Activated naive CD8-positive, alpha-beta T cell treated with anti-CD3 and anti-CD28 coated beads for 36 hours (primary cell): ENCODE data around the gene SI. TPM values are rescaled to one million over a fixed set of nuclear protein-coding genes. Genes with fewer than 3 reads are reported as not detected.
"Not testable (repeated sequence)": the region's sequence is repeated elsewhere in the genome, so short reads cannot be mapped to it uniquely, and the experiment has no call there.

Experiments
- DNase-seq: peaks from one replicate; pipeline ENCODE4 v3.0.0; 2021
- H3K27ac Mint-ChIP-seq: one replicate; pipeline ENCODE4 v1.8.0; 2022; ENCODE audit warnings: mild to moderate bottlenecking, moderate library complexity, mixed read lengths
- H3K27me3 Mint-ChIP-seq: one replicate; pipeline ENCODE4 v1.8.0; 2022; ENCODE audit warnings: mild to moderate bottlenecking, mixed read lengths
- H3K36me3 Mint-ChIP-seq: one replicate; pipeline ENCODE4 v1.8.0; 2021; ENCODE audit warnings: mild to moderate bottlenecking, mixed read lengths
- H3K4me1 Mint-ChIP-seq: one replicate; pipeline ENCODE4 v1.8.0; 2021; ENCODE audit warnings: mixed read lengths
- H3K4me3 Mint-ChIP-seq: one replicate; pipeline ENCODE4 v1.8.0; 2022; ENCODE audit warnings: mild to moderate bottlenecking, moderate library complexity, mixed read lengths
- H3K9me3 Mint-ChIP-seq: one replicate; pipeline ENCODE4 v1.8.0; 2022; ENCODE audit warnings: mixed read lengths
- total RNA-seq, 2 experiments: library from RNA; stranded (reverse); gene quantifications; one replicate each; pipeline ENCODE4 v1.2.3, GENCODE V29; 2021

SI gene
- not detected for total RNA-seq

GRCh38 chr3:165078293-165078692 lies at the start of gene SI:
Gene SI, minus strand, starts transcription at chr3:165078496. Its CDS starts 2,484 bp downstream, at chr3:165076012.
- Mint-ChIP-seq H3K4me3 (no peak within 1 kb of the TSS), H3K9me3 (no peaks in the 10 kb centered on the region), H3K4me1 (no peaks in the 10 kb centered on the region), H3K36me3 (no peaks in the 10 kb centered on the region), H3K27ac (no peak within 1 kb of the TSS), H3K27me3 (no peaks in the 10 kb centered on the region)
- no peak for DNase-seq

GRCh38 chr3:165125836-165126235 lies 47.5 kb upstream of the SI start:
- no peaks in the 10 kb centered on the region for H3K36me3 Mint-ChIP-seq
- no peaks in the 10 kb centered on the region for H3K27me3 Mint-ChIP-seq
- H3K4me3 Mint-ChIP-seq, result no peak overlapping the region
- H3K4me1 Mint-ChIP-seq, result no peaks in the 10 kb centered on the region
- DNase-seq, result no peak
- no peak overlapping the region for H3K27ac Mint-ChIP-seq
- H3K9me3 Mint-ChIP-seq, result peaks cover 3% of the 10 kb centered on the region

GRCh38 chr3:165111401-165111800 lies 33.1 kb upstream of the SI start:
- no peaks in the 10 kb centered on the region for H3K36me3 Mint-ChIP-seq
- DNase-seq, result no peak
- H3K9me3 Mint-ChIP-seq, result no peaks in the 10 kb centered on the region
- no peak overlapping the region for H3K4me3 Mint-ChIP-seq
- no peaks in the 10 kb centered on the region for H3K27me3 Mint-ChIP-seq
- H3K4me1 Mint-ChIP-seq, result no peaks in the 10 kb centered on the region
- no peak overlapping the region for H3K27ac Mint-ChIP-seq

- H3K36me3 Mint-ChIP-seq, result no peaks in the 10 kb centered on the region
Observed at GRCh38 chr3:165103616-165104015, 25.3 kb upstream of the SI start.

GRCh38 chr3:165082650-165083049 lies 4.4 kb upstream of the SI start:
- Mint-ChIP-seq H3K4me3 (no peak overlapping the region), H3K27ac (no peak overlapping the region)

More at GRCh38 chr3:165103616-165104015, 25.3 kb upstream of the SI start:
- Mint-ChIP-seq H3K27ac (no peak overlapping the region), H3K4me1 (no peaks in the 10 kb centered on the region), H3K9me3 (peaks cover 2% of the 10 kb centered on the region), H3K27me3 (no peaks in the 10 kb centered on the region), H3K4me3 (no peak overlapping the region)
- DNase-seq, result no peak

GRCh38 chr3:165081183-165081582 lies 2.9 kb upstream of the SI start:
- DNase-seq, result no peak
- H3K9me3 Mint-ChIP-seq, result no peaks in the 10 kb centered on the region
- H3K4me3 Mint-ChIP-seq, result no peak overlapping the region
- H3K36me3 Mint-ChIP-seq, result no peaks in the 10 kb centered on the region
- H3K27ac Mint-ChIP-seq, result no peak overlapping the region
- H3K4me1 Mint-ChIP-seq, result no peaks in the 10 kb centered on the region
- H3K27me3 Mint-ChIP-seq, result no peaks in the 10 kb centered on the region

More at GRCh38 chr3:165082650-165083049, 4.4 kb upstream of the SI start:
- Mint-ChIP-seq H3K36me3 (no peaks in the 10 kb centered on the region), H3K4me1 (no peaks in the 10 kb centered on the region), H3K27me3 (no peaks in the 10 kb centered on the region), H3K9me3 (no peaks in the 10 kb centered on the region)
- DNase-seq, result no peak

- Mint-ChIP-seq H3K27me3 (no peaks in the 10 kb centered on the region), H3K4me3 (no peak overlapping the region), H3K27ac (no peak overlapping the region), H3K36me3 (no peaks in the 10 kb centered on the region), H3K4me1 (no peaks in the 10 kb centered on the region), H3K9me3 (peaks cover 4% of the 10 kb centered on the region)
- DNase-seq, result no peak
Observed at GRCh38 chr3:165075695-165076094, 2.6 kb downstream of the SI start.

GRCh38 chr3:165070682-165071081 lies 7.6 kb downstream of the SI start:
- H3K4me3 Mint-ChIP-seq, result no peak overlapping the region
- DNase-seq, result no peak

GRCh38 chr3:165056510-165056909 lies 21.8 kb downstream of the SI start:
- no peaks in the 10 kb centered on the region for H3K4me1 Mint-ChIP-seq
- H3K36me3 Mint-ChIP-seq, result no peaks in the 10 kb centered on the region
- DNase-seq, result no peak
- no peaks in the 10 kb centered on the region for H3K27me3 Mint-ChIP-seq
- no peak overlapping the region for H3K27ac Mint-ChIP-seq
- H3K4me3 Mint-ChIP-seq, result no peak overlapping the region
- peaks cover 3% of the 10 kb centered on the region for H3K9me3 Mint-ChIP-seq

More at GRCh38 chr3:165070682-165071081, 7.6 kb downstream of the SI start:
- H3K9me3 Mint-ChIP-seq, result peaks cover 4% of the 10 kb centered on the region
- no peaks in the 10 kb centered on the region for H3K4me1 Mint-ChIP-seq
- H3K36me3 Mint-ChIP-seq, result no peaks in the 10 kb centered on the region
- H3K27ac Mint-ChIP-seq, result no peak overlapping the region
- no peaks in the 10 kb centered on the region for H3K27me3 Mint-ChIP-seq

GRCh38 chr3:165040186-165040585 lies 38.1 kb downstream of the SI start:
- Mint-ChIP-seq H3K4me3 (no peak overlapping the region), H3K4me1 (no peaks in the 10 kb centered on the region), H3K27me3 (no peaks in the 10 kb centered on the region), H3K27ac (no peak overlapping the region), H3K36me3 (no peaks in the 10 kb centered on the region), H3K9me3 (peaks cover 9% of the 10 kb centered on the region)
- DNase-seq, result no peak

- Mint-ChIP-seq H3K27ac (no peak overlapping the region), H3K27me3 (no peaks in the 10 kb centered on the region), H3K4me3 (no peak overlapping the region), H3K36me3 (no peaks in the 10 kb centered on the region), H3K9me3 (peaks cover 6% of the 10 kb centered on the region), H3K4me1 (no peaks in the 10 kb centered on the region)
- DNase-seq, result no peak
Observed at GRCh38 chr3:165011557-165011956, 66.7 kb downstream of the SI start.

- DNase-seq, result no peak
- H3K4me1 Mint-ChIP-seq, result no peaks in the 10 kb centered on the region
- H3K9me3 Mint-ChIP-seq, result no peaks in the 10 kb centered on the region
- no peak overlapping the region for H3K4me3 Mint-ChIP-seq
- H3K27me3 Mint-ChIP-seq, result no peaks in the 10 kb centered on the region
- no peak overlapping the region for H3K27ac Mint-ChIP-seq
- H3K36me3 Mint-ChIP-seq, result no peaks in the 10 kb centered on the region
Observed at GRCh38 chr3:164984947-164985346, 93.3 kb downstream of the SI start.

- no peak for DNase-seq
- no peak overlapping the region for H3K4me3 Mint-ChIP-seq
- H3K4me1 Mint-ChIP-seq, result no peaks in the 10 kb centered on the region
- no peak overlapping the region for H3K27ac Mint-ChIP-seq
- no peaks in the 10 kb centered on the region for H3K36me3 Mint-ChIP-seq
- peaks cover 1% of the 10 kb centered on the region for H3K9me3 Mint-ChIP-seq
- no peaks in the 10 kb centered on the region for H3K27me3 Mint-ChIP-seq
Observed at GRCh38 chr3:164962610-164963009, 115.7 kb downstream of the SI start.

GRCh38 chr3:164952966-164953365 lies 125.3 kb downstream of the SI start:
- H3K27me3 Mint-ChIP-seq, result no peaks in the 10 kb centered on the region
- H3K4me1 Mint-ChIP-seq, result no peaks in the 10 kb centered on the region
- H3K27ac Mint-ChIP-seq, result no peak overlapping the region
- no peak for DNase-seq
- peaks cover 6% of the 10 kb centered on the region for H3K9me3 Mint-ChIP-seq
- H3K36me3 Mint-ChIP-seq, result no peaks in the 10 kb centered on the region
- no peak overlapping the region for H3K4me3 Mint-ChIP-seq

- H3K4me1 Mint-ChIP-seq, H3K9me3 Mint-ChIP-seq, H3K27me3 Mint-ChIP-seq, H3K36me3 Mint-ChIP-seq, H3K27ac Mint-ChIP-seq, DNase-seq, H3K4me3 Mint-ChIP-seq: not testable (repeated sequence)
Observed at GRCh38 chr3:164951403-164951802, 126.9 kb downstream of the SI start.

GRCh38 chr3:164940745-164941144 lies 137.6 kb downstream of the SI start:
- H3K4me1 Mint-ChIP-seq, result no peaks in the 10 kb centered on the region
- H3K27me3 Mint-ChIP-seq, result no peaks in the 10 kb centered on the region
- H3K36me3 Mint-ChIP-seq, result no peaks in the 10 kb centered on the region
- peaks cover 9% of the 10 kb centered on the region for H3K9me3 Mint-ChIP-seq
- no peak for DNase-seq
- no peak overlapping the region for H3K27ac Mint-ChIP-seq
- H3K4me3 Mint-ChIP-seq, result no peak overlapping the region

GRCh38 chr3:164929642-164930041 lies 148.7 kb downstream of the SI start:
- H3K9me3 Mint-ChIP-seq, result peaks cover 8% of the 10 kb centered on the region
- no peak overlapping the region for H3K27ac Mint-ChIP-seq
- DNase-seq, result no peak
- no peaks in the 10 kb centered on the region for H3K4me1 Mint-ChIP-seq
- no peak overlapping the region for H3K4me3 Mint-ChIP-seq
- H3K27me3 Mint-ChIP-seq, result no peaks in the 10 kb centered on the region
- no peaks in the 10 kb centered on the region for H3K36me3 Mint-ChIP-seq
